DMS79 treated with DMSO at 0.1 percent for 48 hours (cell line): ENCODE data around the gene ADGRA1.

Source experiments
- DNase-seq: peaks from one replicate; lab custom pipeline; 2025; lab: John Stamatoyannopoulos, UW

Gene ADGRA1

GRCh38 chr10:133076274-133077038 lies 11.3 kb upstream of the ADGRA1 start:
- DNase-seq, result no peak

GRCh38 chr10:133079836-133080682 lies 7.7 kb upstream of the ADGRA1 start:
- DNase-seq, result no peak

GRCh38 chr10:133080683-133081040 lies 7.1 kb upstream of the ADGRA1 start:
- DNase-seq, result no peak

- no peak for DNase-seq
These were observed 6.1 kb upstream of the ADGRA1 start for GRCh38 chr10:133081636-133082035.

- no peak for DNase-seq
These were observed 4.9 kb upstream of the ADGRA1 start for GRCh38 chr10:133082685-133083421.

- DNase-seq, result no peak
These were observed 4.2 kb upstream of the ADGRA1 start for GRCh38 chr10:133083422-133084100.

GRCh38 chr10:133084491-133084890 lies 3.2 kb upstream of the ADGRA1 start:
- DNase-seq, result no peak

- no peak for DNase-seq
These were observed 2.2 kb upstream of the ADGRA1 start for GRCh38 chr10:133085251-133086125.

GRCh38 chr10:133086247-133086646 lies 1.5 kb upstream of the ADGRA1 start:
- no peak for DNase-seq

- no peak for DNase-seq
These were observed 562 bp upstream of the ADGRA1 start for GRCh38 chr10:133087045-133087678.

- DNase-seq, result no peak
These were observed 643 bp downstream of the ADGRA1 start for GRCh38 chr10:133088179-133088955.

- DNase-seq, result no peak
These were observed 1.5 kb downstream of the ADGRA1 start for GRCh38 chr10:133088956-133089800.

GRCh38 chr10:133090101-133090500 lies 2.4 kb downstream of the ADGRA1 start:
- DNase-seq, result no peak

GRCh38 chr10:133090654-133091053 lies 2.9 kb downstream of the ADGRA1 start:
- DNase-seq, result no peak

GRCh38 chr10:133091316-133091715 lies 3.6 kb downstream of the ADGRA1 start:
- DNase-seq, result no peak

- DNase-seq, result no peak
These were observed 5.6 kb downstream of the ADGRA1 start for GRCh38 chr10:133093291-133093690.

- no peak for DNase-seq
These were observed 6.6 kb downstream of the ADGRA1 start for GRCh38 chr10:133094286-133094685.

GRCh38 chr10:133094866-133095265 lies 7.1 kb downstream of the ADGRA1 start:
- no peak for DNase-seq

GRCh38 chr10:133095586-133095985 lies 7.9 kb downstream of the ADGRA1 start:
- DNase-seq, result no peak
